B cell (primary cell): ENCODE data around the gene CDX1. TPM values are rescaled to one million over a fixed set of nuclear protein-coding genes. Genes with fewer than 3 reads are reported as not detected.

ENCODE experiments used
- ATAC-seq: fragments of 200-7000 bp; cut with Tn5 transposase; one replicate; pipeline ENCODE4 v1.10.0; 2021; ENCODE audit warnings: low read depth, mild to moderate bottlenecking, moderate number of reproducible peaks, moderate library complexity
- CTCF ChIA-PET: fragments of 350-600 bp; sonication (Branson Sonifier 250); formaldehyde crosslinking; loops from one replicate; lab custom pipeline; 2021; ENCODE audit warnings: antibody characterized with exemption, inconsistent platforms; lab: Charles Lee
- POLR2A ChIA-PET: fragments of 350-600 bp; sonication (Branson Sonifier 250); formaldehyde crosslinking; loops from one replicate; lab custom pipeline; 2021; ENCODE audit warnings: antibody characterized with exemption; lab: Charles Lee
- DNase-seq: peaks from one replicate; pipeline ENCODE4 v3.0.0; 2013
- H2AFZ ChIP-seq: 2 replicates; pipeline ENCODE4 v1.6.1; 2012; ENCODE audit warnings: mild to moderate bottlenecking, low read depth, low read length; ENCODE audit not compliant: insufficient read depth, poor library complexity, severe bottlenecking
- H3K27ac ChIP-seq, 2 donors: 1 replicate in 1 of 2; 2 replicates in 1 of 2; pipeline ENCODE4 v1.5.1; 2012 to 2013; ENCODE audit warnings: low read length in 2 of 2, mild to moderate bottlenecking in 2 of 2, moderate library complexity in 1 of 2
- H3K27me3 ChIP-seq, 4 experiments: fragments of 200-600 bp in 1 of 4; sonication (generic) in 1 of 4; replicated peaks in 1 of 4; 1 replicate in 2 of 4; 2 replicates in 2 of 4; pipeline versions ENCODE4 v1.6.1 to v1.7.0; 2013 to 2016; ENCODE audit warnings: low read length in 3 of 4, mild to moderate bottlenecking in 2 of 4, mixed read lengths in 1 of 4, moderate library complexity in 1 of 4; ENCODE audit not compliant: insufficient read depth in 4 of 4, control insufficient read depth in 3 of 4; ENCODE audit errors: control extremely low read depth in 1 of 4
- H3K36me3 ChIP-seq, 2 experiments: replicated peaks in 1 of 2; 1 replicate in 1 of 2; 2 replicates in 1 of 2; pipeline versions ENCODE4 v1.6.1 to v1.7.1; 2013; ENCODE audit warnings: low read length in 1 of 2; ENCODE audit not compliant: insufficient read depth in 2 of 2, control insufficient read depth in 1 of 2; ENCODE audit errors: control extremely low read depth in 1 of 2, extremely low read depth in 1 of 2
- H3K4me1 ChIP-seq, 2 donors: fragments of 200-600 bp in 1 of 2; sonication (generic) in 1 of 2; 1 replicate in 1 of 2; 2 replicates in 1 of 2; pipeline versions ENCODE4 v1.5.1 to v1.6.1; 2013 to 2017; ENCODE audit warnings: low read length in 2 of 2; ENCODE audit not compliant: control insufficient read depth in 2 of 2, insufficient read depth in 2 of 2
- H3K4me2 ChIP-seq: replicated peaks from 2 replicates; pipeline ENCODE3; 2012; ENCODE audit warnings: mild to moderate bottlenecking, low read depth, low read length; ENCODE audit not compliant: poor library complexity, severe bottlenecking
- H3K4me3 ChIP-seq, 5 experiments: fragments of 200-600 bp in 1 of 5; sonication (generic) in 1 of 5; 1 replicate in 3 of 5; 2 replicates in 2 of 5; pipeline versions ENCODE4 v1.5.1 to v1.7.0; 2011 to 2016; ENCODE audit warnings: low read length in 4 of 5, mild to moderate bottlenecking in 4 of 5, low read depth in 2 of 5, control low read depth in 1 of 5, moderate library complexity in 1 of 5; ENCODE audit not compliant: insufficient read depth in 1 of 5; ENCODE audit errors: control extremely low read depth in 1 of 5, extremely low read depth in 1 of 5
- H3K79me2 ChIP-seq: fragments of 200-600 bp; sonication (generic); one replicate; pipeline ENCODE4 v1.6.0; 2016; ENCODE audit warnings: low read length; ENCODE audit not compliant: control insufficient read depth, insufficient read depth
- H3K9ac ChIP-seq: fragments of 200-600 bp; sonication (generic); 2 replicates; pipeline ENCODE4 v1.6.1; 2017; ENCODE audit warnings: mild to moderate bottlenecking, low read length, moderate library complexity
- H3K9me3 ChIP-seq, 3 donors: one replicate each; pipeline versions ENCODE4 v1.6.1 to v1.7.1; 2013; ENCODE audit warnings: low read length in 2 of 3; ENCODE audit not compliant: control insufficient read depth in 2 of 3, insufficient read depth in 1 of 3; ENCODE audit errors: control extremely low read depth in 1 of 3
- H4K20me1 ChIP-seq: 2 replicates; pipeline ENCODE4 v1.6.0; 2012; ENCODE audit warnings: mild to moderate bottlenecking, low read length; ENCODE audit not compliant: insufficient read depth, control insufficient read depth, poor library complexity, severe bottlenecking
- H3K27ac Mint-ChIP-seq: one replicate; pipeline ENCODE4 v1.8.0; 2021; ENCODE audit warnings: mixed read lengths
- H3K27me3 Mint-ChIP-seq: one replicate; pipeline ENCODE4 v1.8.0; 2021; ENCODE audit warnings: mixed read lengths
- H3K4me1 Mint-ChIP-seq: one replicate; pipeline ENCODE4 v1.8.0; 2021; ENCODE audit warnings: mixed read lengths
- H3K4me3 Mint-ChIP-seq: one replicate; pipeline ENCODE4 v1.8.0; 2021; ENCODE audit warnings: mixed read lengths
- H3K9me3 Mint-ChIP-seq: one replicate; pipeline ENCODE4 v1.8.0; 2022; ENCODE audit warnings: mixed read lengths; ENCODE audit not compliant: insufficient read depth
- CTCF ChIP-seq: fragments of 200-600 bp; IDR thresholded peaks from one replicate; pipeline ENCODE4 v1.8.0; 2022; ENCODE audit warnings: antibody characterized with exemption, mild to moderate bottlenecking
- EZH2 ChIP-seq: IDR thresholded peaks from 2 replicates; pipeline ENCODE4 v1.6.1; 2012; ENCODE audit warnings: borderline replicate concordance, low read depth, mild to moderate bottlenecking, moderate library complexity, low read length; ENCODE audit not compliant: insufficient read depth, poor library complexity, severe bottlenecking
- WGBS: methylation state at CpG from one replicate; pipeline ENCODE4 v1.1.5; 2013; ENCODE audit warnings: missing lambda C conversion rate; ENCODE audit not compliant: insufficient coverage; 5-methylcytosine and 5-hydroxymethylcytosine counted together
- intact Hi-C: fragments of 100-400 bp; cut with micrococcal nuclease; formaldehyde crosslinking; loops from one replicate; pipeline ENCODE4 v1.10.0; 2022
- polyA plus RNA-seq: library from polyadenylated mRNA; depleted of rRNA; stranded (reverse); fragments of >200 nt; gene quantifications from 2 replicates; pipeline ENCODE4 v1.2.3, GENCODE V29; 2012
- total RNA-seq, 2 donors: library from RNA; stranded (reverse); fragments of 120-200 nt in 1 of 2; gene quantifications; 1 replicate in 1 of 2; 2 replicates in 1 of 2; pipeline versions ENCODE4 v1.2.3 to v1.2.4, GENCODE V29; 2013 to 2022

Gene CDX1
- total and polyA plus RNA-seq, 2 donors (not counting 1 experiment from before 2014, with no cell fraction given) = not detected

- H3K4me1 ChIP-seq = no peaks in the 10 kb centered on the region
- ATAC-seq = no peak
- no peaks in the 10 kb centered on the region for H4K20me1 ChIP-seq
- TF ChIP-seq EZH2 (no peak), CTCF (no peak)
- ChIA-PET POLR2A (no interaction called here), CTCF (no interaction called here)
- no peaks in the 10 kb centered on the region for H3K79me2 ChIP-seq
- no peaks in the 10 kb centered on the region for H3K9me3 ChIP-seq
- no peak for DNase-seq
- WGBS = 90% methylated on average over 12 of the region's 16 CpGs
- no peaks in the 10 kb centered on the region for H3K27me3 Mint-ChIP-seq
- H3K4me3 Mint-ChIP-seq = no peak overlapping the region
- intact Hi-C loops = no loop called here
- no peak overlapping the region for H3K4me2 ChIP-seq
- H2AFZ ChIP-seq = no peak overlapping the region
- H3K36me3 ChIP-seq = no peaks in the 10 kb centered on the region
- H3K4me1 Mint-ChIP-seq = no peaks in the 10 kb centered on the region
- H3K9ac ChIP-seq = no peak overlapping the region
- no peak overlapping the region for H3K4me3 ChIP-seq
- no peaks in the 10 kb centered on the region for H3K27me3 ChIP-seq
- H3K9me3 Mint-ChIP-seq = no peaks in the 10 kb centered on the region
- no peak overlapping the region for H3K27ac Mint-ChIP-seq
- H3K27ac ChIP-seq = no peak overlapping the region
These were observed 32.9 kb upstream of the CDX1 start for GRCh38 chr5:150133581-150134197.

GRCh38 chr5:150134198-150134588 lies 32.4 kb upstream of the CDX1 start:
- no peak overlapping the region for H3K27ac ChIP-seq
- TF ChIP-seq CTCF (no peak), EZH2 (no peak)
- 77% methylated on average over 3 of the region's 7 CpGs for WGBS

More at GRCh38 chr5:150134198-150134588, 32.4 kb upstream of the CDX1 start:
- H3K9ac ChIP-seq = no peak overlapping the region
- intact Hi-C loops = no loop called here
- no peak overlapping the region for H3K4me3 ChIP-seq
- ChIA-PET POLR2A (no interaction called here), CTCF (no interaction called here)
- Mint-ChIP-seq H3K4me3 (no peak overlapping the region), H3K27me3 (no peaks in the 10 kb centered on the region), H3K9me3 (no peaks in the 10 kb centered on the region), H3K4me1 (no peaks in the 10 kb centered on the region), H3K27ac (no peak overlapping the region)
- H3K9me3 ChIP-seq = no peaks in the 10 kb centered on the region
- no peak for DNase-seq
- H3K27me3 ChIP-seq = no peaks in the 10 kb centered on the region
- no peak overlapping the region for H2AFZ ChIP-seq
- no peak overlapping the region for H3K4me2 ChIP-seq
- no peaks in the 10 kb centered on the region for H3K4me1 ChIP-seq
- H3K36me3 ChIP-seq = no peaks in the 10 kb centered on the region
- no peaks in the 10 kb centered on the region for H4K20me1 ChIP-seq
- H3K79me2 ChIP-seq = no peaks in the 10 kb centered on the region
- no peak for ATAC-seq
